Ovary (tissue), 9 donors: ENCODE data around the gene HDC. TPM values are rescaled to one million over a fixed set of nuclear protein-coding genes. Genes with fewer than 3 reads are reported as not detected.

ENCODE experiments used
- DNase-seq, 5 donors: peaks; one replicate each; pipeline ENCODE4 v3.0.0-alpha.2; 2019 to 2020
- H3K27ac ChIP-seq, 2 donors: fragments of 200-600 bp; one replicate each; pipeline versions ENCODE4 v1.5.1 to v1.8.0; 2019 to 2022
- H3K27me3 ChIP-seq: fragments of 200-600 bp; one replicate; pipeline ENCODE4 v1.8.0; 2022
- H3K36me3 ChIP-seq: fragments of 200-600 bp; sonication (generic); one replicate; pipeline ENCODE4 v1.5.1; 2019
- H3K4me1 ChIP-seq: one replicate; pipeline ENCODE4 v1.8.1; 2013; ENCODE audit warnings: mild to moderate bottlenecking, moderate library complexity; ENCODE audit not compliant: insufficient read depth
- H3K4me3 ChIP-seq: fragments of 200-600 bp; sonication (generic); one replicate; pipeline ENCODE4 v1.5.1; 2017
- H3K9me3 ChIP-seq, 2 donors: fragments of 200-600 bp in 1 of 2; sonication (generic) in 1 of 2; one replicate each; pipeline versions ENCODE4 v1.5.1 to v1.8.1; 2013 to 2019; ENCODE audit warnings: mild to moderate bottlenecking in 1 of 2, moderate library complexity in 1 of 2
- EP300 ChIP-seq: sonication (generic); formaldehyde crosslinking; IDR thresholded peaks from one replicate; pipeline ENCODE4 v1.6.1; 2017; ENCODE audit warnings: antibody characterized with exemption
- POLR2A ChIP-seq: fragments of 450-650 bp; IDR thresholded peaks from one replicate; pipeline ENCODE4 v1.6.1; 2017; ENCODE audit warnings: antibody characterized with exemption, mild to moderate bottlenecking, moderate library complexity
- WGBS, 3 donors: extraction: QIAGEN DNeasy Blood & Tissue Kit in 1 of 3; methylation state at CpG; one replicate each; pipeline versions ENCODE4 v1.1.5 to v1.1.7; 2013 to 2017; 5-methylcytosine and 5-hydroxymethylcytosine counted together
- intact Hi-C, 4 donors: fragments of 100-400 bp; cut with DNase I; formaldehyde crosslinking; loops; one replicate each; pipeline versions ENCODE4 v1.11.0 to v1.15.1; 2022 to 2023
- polyA plus RNA-seq, 2 donors: library from polyadenylated mRNA; stranded (reverse); fragments of 200-250 nt in 1 of 2; fragments of 350-450 nt in 1 of 2; fragmentation: Illumina TruSeq in 1 of 2; extraction: RNeasy Lipid Tissue Mini Kit (QIAGEN cat#74804) in 1 of 2; gene quantifications; one replicate each; pipeline ENCODE4 v1.2.3, GENCODE V29; 2013 to 2014
- total RNA-seq, 7 donors: library from RNA; depleted of rRNA in 2 of 7; stranded (reverse); fragments of >200 nt in 2 of 7; fragmentation: NEBNext Ultra II Directional in 3 of 7; extraction: Animal tissue kit (Norgen Biotek cat#: 25700) in 3 of 7; gene quantifications; one replicate each; pipeline versions ENCODE4 v1.1.0 to v1.2.4, GENCODE V29; 2016 to 2023
- TF ChIP-seq, protein P1 (sequence below), 3 donors: fragments of 450-650 bp in 2 of 3; fragments of 200-600 bp in 1 of 3; IDR thresholded peaks; one replicate each; pipeline versions ENCODE4 v1.5.1 to v1.8.0; 2016 to 2022; ENCODE audit warnings: antibody characterized with exemption in 3 of 3, mild to moderate bottlenecking in 1 of 3
- donor health status: DM: no; HTN: no; CAD: no; lungs with moderate emphysema.
- donor health status: DM: no; HTN: no; CAD: no.
- donor health status: Bipolar disorder and iron deficiency.
- donor health status: DM: yes; HTN: yes; CAD: no.
- donor health status: DM: no; HTN: no; CAD: no.
- donor health status: DM: yes; HTN: yes; CAD: no.

The HDC gene
- total and polyA plus RNA-seq, 9 donors: 0.13 to 2.4 (median 0.94) TPM; not detected in 4

DNA sequence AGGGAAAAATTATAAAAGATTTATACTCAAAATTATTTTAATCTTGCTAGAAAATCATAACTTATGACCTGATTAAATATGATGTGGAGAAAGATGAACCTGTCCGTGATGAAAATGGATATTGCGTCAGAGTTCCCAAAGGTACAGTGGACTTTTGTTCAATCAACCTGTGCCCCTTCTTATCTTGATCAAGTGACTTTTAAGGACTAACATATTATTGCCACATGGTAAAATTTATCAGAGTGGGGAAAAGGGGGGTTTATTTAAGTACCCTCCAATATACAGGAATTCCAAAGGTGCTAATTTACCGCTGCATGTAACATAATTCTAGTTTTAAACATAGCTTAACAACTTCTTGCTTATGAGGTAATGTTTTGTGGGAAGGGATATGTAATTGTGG is 39.6 kb downstream of the HDC start:
- no peak for DNase-seq
- Histone ChIP-seq H3K36me3 (no peaks in the 10 kb centered on the region), H3K4me1 (peaks cover 1% of the 10 kb centered on the region), H3K27me3 (no peaks in the 10 kb centered on the region), H3K4me3 (no peak overlapping the region), H3K9me3 (no peaks in the 10 kb centered on the region), H3K27ac (no peak overlapping the region)
- no peak for TF ChIP-seq EP300
- TF ChIP-seq, protein P1, sequence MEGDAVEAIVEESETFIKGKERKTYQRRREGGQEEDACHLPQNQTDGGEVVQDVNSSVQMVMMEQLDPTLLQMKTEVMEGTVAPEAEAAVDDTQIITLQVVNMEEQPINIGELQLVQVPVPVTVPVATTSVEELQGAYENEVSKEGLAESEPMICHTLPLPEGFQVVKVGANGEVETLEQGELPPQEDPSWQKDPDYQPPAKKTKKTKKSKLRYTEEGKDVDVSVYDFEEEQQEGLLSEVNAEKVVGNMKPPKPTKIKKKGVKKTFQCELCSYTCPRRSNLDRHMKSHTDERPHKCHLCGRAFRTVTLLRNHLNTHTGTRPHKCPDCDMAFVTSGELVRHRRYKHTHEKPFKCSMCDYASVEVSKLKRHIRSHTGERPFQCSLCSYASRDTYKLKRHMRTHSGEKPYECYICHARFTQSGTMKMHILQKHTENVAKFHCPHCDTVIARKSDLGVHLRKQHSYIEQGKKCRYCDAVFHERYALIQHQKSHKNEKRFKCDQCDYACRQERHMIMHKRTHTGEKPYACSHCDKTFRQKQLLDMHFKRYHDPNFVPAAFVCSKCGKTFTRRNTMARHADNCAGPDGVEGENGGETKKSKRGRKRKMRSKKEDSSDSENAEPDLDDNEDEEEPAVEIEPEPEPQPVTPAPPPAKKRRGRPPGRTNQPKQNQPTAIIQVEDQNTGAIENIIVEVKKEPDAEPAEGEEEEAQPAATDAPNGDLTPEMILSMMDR (IDR thresholded peaks at IDR 0.05): no peak
- TF ChIP-seq POLR2A: no peak
- WGBS, 3 donors: 96 to 98% (median 96%) methylated on average over 3 of the region's 3 CpGs
- intact Hi-C loops: no loop called here

DNA sequence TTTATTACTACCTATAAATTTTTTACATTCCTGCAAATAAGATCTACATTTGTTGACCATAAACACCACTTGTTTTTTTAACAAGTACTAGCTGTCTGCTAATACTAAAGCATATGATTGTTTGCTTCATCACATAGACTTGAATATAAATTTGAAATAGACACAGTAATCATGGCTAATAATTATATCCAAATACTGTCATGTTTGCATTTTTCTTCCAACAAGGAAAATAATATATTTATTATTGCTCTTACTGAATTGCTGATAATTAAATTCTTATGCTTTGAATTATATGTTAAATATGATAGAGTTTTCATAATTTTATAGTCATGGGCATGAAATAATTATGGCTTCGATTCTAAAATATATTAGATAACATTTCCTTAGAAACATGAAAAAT is 40.5 kb downstream of the HDC start:
- no peaks in the 10 kb centered on the region for H3K36me3 ChIP-seq
- peaks cover 1% of the 10 kb centered on the region for H3K4me1 ChIP-seq
- no peak for DNase-seq
- no peak overlapping the region for H3K27ac ChIP-seq
- H3K27me3 ChIP-seq: no peaks in the 10 kb centered on the region
- TF ChIP-seq EP300 (no peak), POLR2A (no peak)
- TF ChIP-seq, protein P1 (IDR thresholded peaks at IDR 0.05): no peak
- no peak overlapping the region for H3K4me3 ChIP-seq
- 82 to 88% (median 86%) methylated on average over 1 of the region's 1 CpG for WGBS, 3 donors
- intact Hi-C loops: no loop called here
- H3K9me3 ChIP-seq: no peaks in the 10 kb centered on the region

DNA sequence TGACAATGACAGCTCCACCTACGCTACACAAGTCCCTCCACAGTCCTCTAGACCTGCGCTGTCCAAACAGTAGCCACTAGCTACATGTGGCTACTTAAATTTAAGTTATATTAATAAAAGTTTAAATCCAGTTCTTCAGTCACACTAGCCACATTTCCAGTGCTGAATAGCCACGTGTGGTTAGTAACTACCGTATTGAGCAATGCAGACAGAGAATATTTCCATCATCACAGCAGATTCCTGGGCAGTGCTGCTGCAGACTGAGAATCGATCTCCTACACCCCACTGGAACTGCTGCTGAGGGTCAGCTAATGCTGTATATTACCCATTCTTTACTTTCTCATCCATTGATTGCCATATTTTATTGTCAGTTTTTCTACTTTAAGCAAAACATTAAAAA is 40.9 kb downstream of the HDC start:
- Histone ChIP-seq H3K27me3 (no peaks in the 10 kb centered on the region), H3K9me3 (no peaks in the 10 kb centered on the region), H3K4me1 (peaks cover 1% of the 10 kb centered on the region), H3K27ac (no peak overlapping the region), H3K36me3 (no peaks in the 10 kb centered on the region), H3K4me3 (no peak overlapping the region)
- TF ChIP-seq EP300 (no peak), POLR2A (no peak)
- TF ChIP-seq, protein P1 (IDR thresholded peaks at IDR 0.05): no peak
- WGBS, 3 donors: 60 to 73% (median 64%) methylated on average over 5 of the region's 5 CpGs
- intact Hi-C loops: no loop called here
- DNase-seq: no peak

DNA sequence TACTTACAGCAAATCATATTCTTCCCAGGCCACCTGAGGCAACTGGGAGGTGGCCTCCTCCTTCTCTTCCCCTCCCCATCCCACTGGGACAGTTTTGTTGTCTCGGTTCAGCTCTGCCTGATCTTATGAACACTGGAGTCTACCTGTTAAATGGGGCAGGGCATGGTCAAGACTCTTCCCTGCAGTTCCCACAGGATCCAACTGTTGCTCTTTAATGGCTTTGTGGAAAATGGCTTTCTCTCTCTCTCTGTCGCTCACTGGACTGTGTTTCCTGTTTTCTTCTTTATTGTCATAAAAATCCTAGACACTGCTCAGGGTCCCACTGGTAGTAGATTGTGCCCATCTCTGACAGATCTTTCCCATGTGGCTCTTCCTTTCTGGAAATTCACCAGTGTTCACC is 43.3 kb downstream of the HDC start:
- WGBS, 3 donors: 71 to 95% (median 75%) methylated on average over 2 of the region's 2 CpGs
- no peak overlapping the region for H3K4me3 ChIP-seq
- H3K9me3 ChIP-seq: no peaks in the 10 kb centered on the region
- H3K4me1 ChIP-seq: no peaks in the 10 kb centered on the region
- no peaks in the 10 kb centered on the region for H3K27me3 ChIP-seq
- TF ChIP-seq POLR2A: no peak
- TF ChIP-seq EP300: no peak
- TF ChIP-seq, protein P1 (IDR thresholded peaks at IDR 0.05): no peak
- no peak for DNase-seq
- no peaks in the 10 kb centered on the region for H3K36me3 ChIP-seq
- intact Hi-C loops: no loop called here
- H3K27ac ChIP-seq: no peak overlapping the region

DNA sequence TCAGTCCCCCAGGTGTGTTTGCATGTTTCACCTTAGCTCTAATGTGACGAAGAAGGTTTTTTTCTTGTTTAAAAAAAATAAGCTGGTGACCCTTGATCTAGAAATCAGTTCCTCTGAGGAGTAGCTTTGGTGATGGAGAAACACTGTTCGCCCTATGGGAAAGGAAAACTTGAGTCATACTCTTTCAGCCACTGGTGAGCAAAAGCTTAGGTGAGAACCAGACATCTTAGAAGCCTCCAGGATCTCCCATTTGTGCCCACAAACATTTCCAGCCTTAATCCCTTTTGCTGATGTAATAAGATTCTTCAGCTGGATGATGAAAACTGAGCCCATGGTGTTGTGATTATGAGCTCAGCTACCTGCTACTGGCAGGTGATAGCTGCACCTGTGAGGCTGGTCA is 45.7 kb downstream of the HDC start:
- intact Hi-C loops: no loop called here
- Histone ChIP-seq H3K9me3 (no peaks in the 10 kb centered on the region), H3K27ac (no peak overlapping the region), H3K4me1 (no peaks in the 10 kb centered on the region), H3K36me3 (no peaks in the 10 kb centered on the region), H3K4me3 (no peak overlapping the region), H3K27me3 (no peaks in the 10 kb centered on the region)
- TF ChIP-seq EP300 (no peak), POLR2A (no peak)
- TF ChIP-seq, protein P1 (IDR thresholded peaks at IDR 0.05): no peak
- WGBS, 3 donors: 84 to 88% (median 86%) methylated on average over 2 of the region's 2 CpGs
- no peak for DNase-seq
